Osteoblast (primary cell): ENCODE results near the gene FRMD3. TPM values are rescaled to one million over a fixed set of nuclear protein-coding genes. Genes with fewer than 3 reads are reported as not detected.

Source experiments
- DNase-seq: peaks from one replicate; pipeline ENCODE4 v3.0.0; 2011; ENCODE audit warnings: low spot score, mixed read lengths; ENCODE audit not compliant: insufficient read length; ENCODE audit errors: missing footprints
- H2AFZ ChIP-seq: 2 replicates; pipeline ENCODE4 v1.6.0; 2011; ENCODE audit warnings: mild to moderate bottlenecking, low read length
- H3K27ac ChIP-seq: 2 replicates; pipeline ENCODE4 v1.5.1; 2011; ENCODE audit warnings: mild to moderate bottlenecking, low read depth, low read length, moderate library complexity
- H3K27me3 ChIP-seq: 2 replicates; pipeline ENCODE4 v1.6.0; 2012; ENCODE audit warnings: mild to moderate bottlenecking, control low read depth, inconsistent platforms, low read length, moderate library complexity; ENCODE audit not compliant: insufficient read depth
- H3K36me3 ChIP-seq: 2 replicates; pipeline ENCODE4 v1.5.1; 2011; ENCODE audit warnings: mild to moderate bottlenecking, low read length, control low read depth, moderate library complexity; ENCODE audit not compliant: insufficient read depth
- H3K4me1 ChIP-seq: 2 replicates; pipeline ENCODE4 v1.5.1; 2011; ENCODE audit warnings: mild to moderate bottlenecking, low read length, control low read depth, moderate library complexity; ENCODE audit not compliant: insufficient read depth
- H3K4me2 ChIP-seq: 2 replicates; pipeline ENCODE4 v1.6.0; 2011; ENCODE audit warnings: mild to moderate bottlenecking, low read length; ENCODE audit not compliant: insufficient read depth
- H3K4me3 ChIP-seq: fragments of 200-600 bp; sonication (generic); 3 replicates; pipeline ENCODE4 v1.5.1; 2012; ENCODE audit warnings: mild to moderate bottlenecking, low read length, inconsistent platforms; ENCODE audit not compliant: insufficient read depth
- H3K79me2 ChIP-seq: 2 replicates; pipeline ENCODE4 v1.6.0; 2012; ENCODE audit warnings: mild to moderate bottlenecking, low read length, control low read depth, inconsistent platforms; ENCODE audit not compliant: insufficient read depth
- H3K9me3 ChIP-seq: 2 replicates; pipeline ENCODE4 v1.5.1; 2011; ENCODE audit warnings: low read depth, low read length, control low read depth
- H4K20me1 ChIP-seq: 2 replicates; pipeline ENCODE4 v1.6.0; 2012; ENCODE audit warnings: mild to moderate bottlenecking, low read length, control low read depth; ENCODE audit not compliant: insufficient read depth
- total RNA-seq: library from RNA; depleted of rRNA; stranded (reverse); fragments of >200 nt; gene quantifications from 2 replicates; pipeline ENCODE4 v1.2.3, GENCODE V29; 2012
- TF ChIP-seq, protein P1 (sequence below): IDR thresholded peaks from 2 replicates; pipeline ENCODE4 v1.5.1; 2011; ENCODE audit warnings: mild to moderate bottlenecking, low read depth, low read length, moderate library complexity; ENCODE audit errors: extremely low read depth

Gene FRMD3
- total RNA-seq, 1 donor, result 0.36 TPM

- TF ChIP-seq, protein P1, sequence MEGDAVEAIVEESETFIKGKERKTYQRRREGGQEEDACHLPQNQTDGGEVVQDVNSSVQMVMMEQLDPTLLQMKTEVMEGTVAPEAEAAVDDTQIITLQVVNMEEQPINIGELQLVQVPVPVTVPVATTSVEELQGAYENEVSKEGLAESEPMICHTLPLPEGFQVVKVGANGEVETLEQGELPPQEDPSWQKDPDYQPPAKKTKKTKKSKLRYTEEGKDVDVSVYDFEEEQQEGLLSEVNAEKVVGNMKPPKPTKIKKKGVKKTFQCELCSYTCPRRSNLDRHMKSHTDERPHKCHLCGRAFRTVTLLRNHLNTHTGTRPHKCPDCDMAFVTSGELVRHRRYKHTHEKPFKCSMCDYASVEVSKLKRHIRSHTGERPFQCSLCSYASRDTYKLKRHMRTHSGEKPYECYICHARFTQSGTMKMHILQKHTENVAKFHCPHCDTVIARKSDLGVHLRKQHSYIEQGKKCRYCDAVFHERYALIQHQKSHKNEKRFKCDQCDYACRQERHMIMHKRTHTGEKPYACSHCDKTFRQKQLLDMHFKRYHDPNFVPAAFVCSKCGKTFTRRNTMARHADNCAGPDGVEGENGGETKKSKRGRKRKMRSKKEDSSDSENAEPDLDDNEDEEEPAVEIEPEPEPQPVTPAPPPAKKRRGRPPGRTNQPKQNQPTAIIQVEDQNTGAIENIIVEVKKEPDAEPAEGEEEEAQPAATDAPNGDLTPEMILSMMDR, result no peak
- Histone ChIP-seq H4K20me1 (no peaks in the 10 kb centered on the region), H3K36me3 (no peaks in the 10 kb centered on the region), H3K9me3 (no peaks in the 10 kb centered on the region), H2AFZ (no peak overlapping the region), H3K4me1 (peaks cover 7% of the 10 kb centered on the region), H3K27me3 (peaks cover 6% of the 10 kb centered on the region), H3K4me3 (no peak overlapping the region), H3K79me2 (no peaks in the 10 kb centered on the region), H3K4me2 (no peak overlapping the region), H3K27ac (no peak overlapping the region)
- DNase-seq, result no peak
Measured at GRCh38 chr9:83307066-83307724, 231.0 kb downstream of the FRMD3 start.

DNA sequence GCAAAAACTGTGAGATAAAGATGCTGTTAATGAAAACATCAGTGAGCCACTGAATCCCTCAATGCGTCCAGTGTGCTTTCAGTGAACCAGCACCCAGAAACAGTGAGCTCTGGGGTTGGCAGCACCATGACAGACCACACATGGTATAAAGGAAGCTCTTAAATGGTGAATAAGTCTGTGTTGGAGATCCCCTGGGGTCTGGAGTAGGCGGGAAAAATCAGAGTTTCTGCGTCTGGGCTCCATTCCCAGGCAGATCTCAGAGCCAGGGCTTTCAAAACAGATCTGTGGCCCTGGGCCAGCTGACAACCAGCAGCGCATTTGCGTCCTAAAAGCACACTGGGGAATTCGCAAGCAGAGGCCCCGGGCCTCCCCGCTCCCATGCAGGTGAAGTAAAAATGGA is 233.5 kb downstream of the FRMD3 start:
- no peaks in the 10 kb centered on the region for H3K36me3 ChIP-seq
- peak overlapping the region; percentile 1 for H3K4me2 ChIP-seq
- H2AFZ ChIP-seq, result no peak overlapping the region
- H3K27ac ChIP-seq, result no peak overlapping the region
- no peaks in the 10 kb centered on the region for H3K9me3 ChIP-seq
- peak; percentile 88 for DNase-seq
- H3K4me1 ChIP-seq, result peaks cover 7% of the 10 kb centered on the region
- H4K20me1 ChIP-seq, result no peaks in the 10 kb centered on the region
- peaks cover 6% of the 10 kb centered on the region for H3K27me3 ChIP-seq
- H3K4me3 ChIP-seq, result no peak overlapping the region
- no peaks in the 10 kb centered on the region for H3K79me2 ChIP-seq
- TF ChIP-seq, protein P1, result no peak

DNA sequence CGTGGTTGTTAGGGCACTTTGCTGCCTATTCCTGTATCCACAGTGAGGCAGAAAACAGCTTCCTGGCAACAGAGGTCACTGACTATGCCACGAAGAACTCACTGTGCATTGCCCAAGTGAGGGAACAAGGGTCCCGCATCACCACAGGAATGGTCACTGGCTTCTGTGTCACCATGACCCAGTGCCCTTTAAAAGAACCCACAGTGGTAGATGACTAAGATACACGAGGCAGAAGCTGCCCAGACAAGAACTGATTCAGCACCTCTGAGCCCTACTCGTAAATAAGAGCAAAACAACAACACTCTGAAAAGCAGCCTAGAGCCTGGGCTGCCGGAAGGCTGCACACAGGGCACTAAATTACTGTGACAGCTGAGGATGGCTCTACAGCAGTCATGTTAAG is 238.6 kb downstream of the FRMD3 start:
- TF ChIP-seq, protein P1, result no peak
- Histone ChIP-seq H3K4me2 (peak overlapping the region; percentile 39), H3K79me2 (no peaks in the 10 kb centered on the region), H3K4me1 (no peaks in the 10 kb centered on the region), H3K27me3 (no peaks in the 10 kb centered on the region), H3K4me3 (no peak overlapping the region), H4K20me1 (no peaks in the 10 kb centered on the region), H3K27ac (no peak overlapping the region), H3K36me3 (no peaks in the 10 kb centered on the region), H3K9me3 (no peaks in the 10 kb centered on the region), H2AFZ (no peak overlapping the region)
- no peak for DNase-seq

DNA sequence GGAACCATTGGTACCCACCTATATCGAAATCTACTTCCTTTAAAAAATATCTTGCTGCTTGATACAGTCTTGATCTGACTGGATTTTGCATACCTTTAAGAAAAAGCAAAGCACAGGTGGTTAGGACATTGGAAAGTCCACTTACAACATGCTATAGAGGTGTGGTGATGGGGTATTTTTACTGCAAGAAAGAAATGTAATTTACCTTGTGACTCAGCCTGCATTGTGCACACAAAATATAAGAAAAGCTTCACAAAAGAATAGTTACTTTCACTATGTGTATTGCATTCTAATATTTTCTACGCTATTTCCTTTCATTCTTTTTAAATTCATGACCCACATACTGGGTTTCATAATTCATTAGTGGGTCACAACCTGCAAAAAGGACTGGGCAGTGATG is 239.1 kb downstream of the FRMD3 start:
- TF ChIP-seq, protein P1, result no peak
- Histone ChIP-seq H4K20me1 (no peaks in the 10 kb centered on the region), H2AFZ (no peak overlapping the region), H3K4me3 (no peak overlapping the region), H3K27me3 (no peaks in the 10 kb centered on the region), H3K4me2 (peak overlapping the region; percentile 39), H3K9me3 (no peaks in the 10 kb centered on the region), H3K4me1 (no peaks in the 10 kb centered on the region), H3K79me2 (no peaks in the 10 kb centered on the region), H3K36me3 (no peaks in the 10 kb centered on the region), H3K27ac (no peak overlapping the region)
- DNase-seq, result no peak
